ENCODE measurements around the gene ERMN.

- TF ChIP-seq EZH2 (IDR thresholded peaks at IDR 0.05; ENCODE audit: insufficient read depth, poor library complexity, severe bottlenecking) (no peak), EZH2phosphoT487 (IDR thresholded peaks at IDR 0.05; ENCODE audit: insufficient read depth, low read depth) (no peak)
Observed at GRCh38 chr2:157359628-157360027, 34.0 kb upstream of the ERMN start.
